GM21619 (cell line): ENCODE measurements around the gene IPO9.
A peak's percentile ranks its signal among the peaks of the same experiment; 100 is the strongest.

Experiments
- ATAC-seq: cut with Tn5 transposase; IDR thresholded peaks from one replicate; pipeline ENCODE4 v1.9.1; 2021; ENCODE audit not compliant: unreplicated experiment

Gene IPO9

GRCh38 chr1:201828820-201829774 lies at the start of gene IPO9:
IPO9 (plus strand) TSS chr1:201829157; CDS start chr1:201829210, 53 bp downstream.
- peak; percentile 88 for ATAC-seq

GRCh38 chr1:201779351-201779880 lies 49.5 kb upstream of the IPO9 start:
- no peak for ATAC-seq

- ATAC-seq = no peak
Observed at GRCh38 chr1:201780952-201781351, 48.0 kb upstream of the IPO9 start.

GRCh38 chr1:201781437-201781836 lies 47.5 kb upstream of the IPO9 start:
- no peak for ATAC-seq

- ATAC-seq = no peak
Observed at GRCh38 chr1:201782353-201782752, 46.6 kb upstream of the IPO9 start.

GRCh38 chr1:201783058-201783457 lies 45.9 kb upstream of the IPO9 start:
- no peak for ATAC-seq

- no peak for ATAC-seq
Observed at GRCh38 chr1:201783572-201783971, 45.4 kb upstream of the IPO9 start.

GRCh38 chr1:201785291-201785690 lies 43.7 kb upstream of the IPO9 start:
- ATAC-seq = no peak

GRCh38 chr1:201786824-201787223 lies 42.1 kb upstream of the IPO9 start:
- ATAC-seq = no peak

- ATAC-seq = no peak
Observed at GRCh38 chr1:201788296-201788695, 40.7 kb upstream of the IPO9 start.

GRCh38 chr1:201789245-201789644 lies 39.7 kb upstream of the IPO9 start:
- ATAC-seq = no peak

- ATAC-seq = no peak
Observed at GRCh38 chr1:201790261-201790660, 38.7 kb upstream of the IPO9 start.

GRCh38 chr1:201791051-201791778 lies 37.7 kb upstream of the IPO9 start:
- no peak for ATAC-seq

- no peak for ATAC-seq
Observed at GRCh38 chr1:201791779-201792173, 37.2 kb upstream of the IPO9 start.

GRCh38 chr1:201792534-201793305 lies 36.2 kb upstream of the IPO9 start:
- ATAC-seq = no peak

- ATAC-seq = no peak
Observed at GRCh38 chr1:201793306-201793925, 35.5 kb upstream of the IPO9 start.

- no peak for ATAC-seq
Observed at GRCh38 chr1:201795066-201795465, 33.9 kb upstream of the IPO9 start.

GRCh38 chr1:201800246-201800645 lies 28.7 kb upstream of the IPO9 start:
- ATAC-seq = no peak

GRCh38 chr1:201806801-201807200 lies 22.2 kb upstream of the IPO9 start:
- ATAC-seq = no peak

GRCh38 chr1:201807958-201808632 lies 20.9 kb upstream of the IPO9 start:
- ATAC-seq = no peak
